NCI-H524 (cell line): ENCODE measurements around the gene HJURP.

Experiments
- DNase-seq, 2 experiments: peaks; one replicate each; lab custom pipeline; 2025; lab: John Stamatoyannopoulos, UW

The HJURP gene

DNA sequence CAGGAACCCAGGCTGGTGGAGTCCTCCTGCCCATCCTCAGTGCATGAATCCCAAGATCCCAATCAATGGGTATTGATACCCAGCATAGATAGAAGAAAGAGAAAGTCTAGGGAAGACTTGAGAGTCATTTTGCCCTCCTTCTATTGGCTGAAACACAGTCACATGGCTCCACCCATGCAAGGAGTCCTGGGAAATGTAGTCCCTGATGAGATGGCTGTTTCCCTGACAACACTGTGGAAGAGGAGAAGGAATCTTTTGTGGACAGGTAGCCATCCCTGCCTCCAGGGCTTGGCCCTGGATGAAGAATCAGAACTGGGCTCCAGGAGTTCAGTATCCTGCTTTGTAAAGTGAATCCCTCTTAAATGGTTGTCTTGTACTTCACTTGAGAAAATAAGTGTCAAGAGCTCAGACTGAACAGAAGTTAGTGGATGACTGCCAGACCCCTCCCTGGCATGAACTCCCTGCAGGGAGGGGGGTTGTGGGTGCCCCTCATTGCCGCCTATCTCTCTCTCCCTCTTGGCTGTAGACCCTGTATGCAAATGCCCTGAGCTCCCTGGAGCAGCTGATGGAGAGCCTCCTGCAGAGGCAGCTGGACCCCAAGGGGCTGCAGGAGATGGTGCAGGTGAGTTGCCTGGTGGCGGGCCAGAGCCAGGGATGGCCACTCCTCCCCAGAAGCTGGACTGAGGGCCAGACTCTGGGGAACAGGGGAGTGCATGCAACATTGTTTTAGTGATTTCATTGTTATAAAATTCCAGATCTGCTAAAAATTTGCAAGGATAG, 40.1 kb downstream of the HJURP start:
- peak in 1 of 2 experiments; percentile 34 for DNase-seq

DNA sequence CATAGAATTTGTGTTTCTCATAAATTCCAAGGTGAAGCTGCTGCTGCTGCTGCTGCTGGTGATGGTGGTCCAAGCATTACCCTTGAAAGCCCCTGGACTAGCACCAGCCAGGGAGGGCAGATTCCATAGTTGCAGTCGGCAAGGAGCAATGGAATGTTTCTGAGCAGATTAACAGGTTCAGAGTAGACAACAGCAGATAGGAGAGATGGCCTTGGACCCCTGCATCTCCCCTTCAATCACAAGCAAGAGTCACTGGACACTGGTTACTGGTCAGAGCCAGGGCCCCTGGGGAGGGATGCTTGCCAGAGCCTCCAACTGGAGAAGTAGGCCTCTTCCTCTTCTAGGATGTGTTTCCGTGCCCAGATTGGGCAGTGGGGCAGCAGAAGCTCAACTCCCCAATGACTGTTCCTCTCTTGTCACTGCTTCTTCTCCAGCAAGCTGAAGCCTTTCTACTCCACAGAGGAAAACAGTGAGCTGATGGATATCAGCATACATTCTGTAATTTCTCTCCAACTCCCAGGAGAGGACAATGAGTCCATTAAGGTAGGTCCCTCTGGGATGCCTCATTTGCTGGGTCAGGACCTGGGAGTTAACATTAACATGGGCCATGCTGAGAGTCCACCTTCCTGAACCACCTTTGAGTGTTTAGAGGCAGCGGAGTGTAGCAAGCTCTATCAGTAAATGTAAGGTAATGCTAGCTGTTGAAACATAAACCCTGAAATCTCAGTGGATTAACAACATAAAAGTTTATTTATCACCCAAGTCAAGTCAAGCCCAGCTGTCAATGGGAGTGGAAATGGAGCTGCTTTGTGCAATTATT, 40.9 kb downstream of the HJURP start:
- no peak for DNase-seq

DNA sequence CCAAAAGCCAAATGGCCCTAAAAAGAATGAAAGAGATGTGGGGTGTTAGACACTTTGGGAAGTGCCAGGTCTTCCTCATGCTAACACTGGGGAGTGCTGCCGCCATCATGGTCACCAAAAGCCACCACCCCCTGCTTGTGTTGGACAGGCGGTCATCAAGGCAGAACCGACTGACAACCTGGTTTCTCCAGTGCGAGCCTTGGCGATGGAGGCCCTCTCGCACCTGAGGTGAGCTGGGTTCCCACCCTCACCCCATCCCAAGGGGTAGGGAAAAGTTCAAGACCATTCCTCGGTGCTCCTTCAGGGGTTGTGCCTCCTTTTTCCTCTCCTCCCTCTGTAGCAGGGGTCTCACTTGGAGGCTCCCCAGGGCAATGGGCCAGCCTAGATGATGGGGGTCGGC, 42.6 kb downstream of the HJURP start:
- no peak for DNase-seq

DNA sequence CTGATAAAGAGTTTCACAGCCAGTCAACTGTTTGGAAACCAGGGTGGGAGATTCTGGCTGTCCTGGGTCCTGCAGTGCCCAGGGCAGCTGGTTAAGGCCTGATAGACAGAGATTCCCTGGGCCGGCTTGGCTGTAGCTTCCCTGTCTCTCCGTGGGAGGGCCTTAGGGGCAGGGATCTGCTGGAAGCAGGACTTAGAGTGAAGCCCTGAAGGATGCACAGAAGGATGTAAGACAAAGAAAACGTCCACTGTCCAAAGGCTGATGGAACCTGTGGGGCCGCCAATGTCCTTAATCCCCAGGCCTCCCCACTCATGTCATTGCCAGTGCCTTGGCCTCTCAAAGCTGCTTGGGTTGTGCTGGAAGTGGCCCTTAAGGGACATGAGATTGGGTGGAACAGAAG, 43.2 kb downstream of the HJURP start:
- DNase-seq, result no peak

DNA sequence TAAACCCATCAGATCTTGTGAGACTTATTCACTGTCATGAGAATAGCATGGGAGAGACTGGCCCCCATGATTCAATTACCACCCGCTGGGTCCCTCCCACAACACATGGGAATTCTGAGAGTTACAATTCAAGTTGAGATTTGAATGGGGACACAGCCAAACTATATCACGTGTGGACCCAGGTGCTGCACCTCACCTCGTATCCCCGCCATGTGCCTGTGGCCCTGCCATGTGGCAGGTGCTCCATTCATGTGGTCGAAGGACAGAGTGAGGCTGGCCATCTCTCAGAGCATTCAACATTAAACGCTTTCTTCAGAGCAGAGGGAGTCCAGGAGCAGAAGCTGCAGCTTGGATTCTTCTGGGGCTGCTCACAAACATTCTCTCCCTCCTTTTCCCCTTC, 44.0 kb downstream of the HJURP start:
- DNase-seq, result no peak

DNA sequence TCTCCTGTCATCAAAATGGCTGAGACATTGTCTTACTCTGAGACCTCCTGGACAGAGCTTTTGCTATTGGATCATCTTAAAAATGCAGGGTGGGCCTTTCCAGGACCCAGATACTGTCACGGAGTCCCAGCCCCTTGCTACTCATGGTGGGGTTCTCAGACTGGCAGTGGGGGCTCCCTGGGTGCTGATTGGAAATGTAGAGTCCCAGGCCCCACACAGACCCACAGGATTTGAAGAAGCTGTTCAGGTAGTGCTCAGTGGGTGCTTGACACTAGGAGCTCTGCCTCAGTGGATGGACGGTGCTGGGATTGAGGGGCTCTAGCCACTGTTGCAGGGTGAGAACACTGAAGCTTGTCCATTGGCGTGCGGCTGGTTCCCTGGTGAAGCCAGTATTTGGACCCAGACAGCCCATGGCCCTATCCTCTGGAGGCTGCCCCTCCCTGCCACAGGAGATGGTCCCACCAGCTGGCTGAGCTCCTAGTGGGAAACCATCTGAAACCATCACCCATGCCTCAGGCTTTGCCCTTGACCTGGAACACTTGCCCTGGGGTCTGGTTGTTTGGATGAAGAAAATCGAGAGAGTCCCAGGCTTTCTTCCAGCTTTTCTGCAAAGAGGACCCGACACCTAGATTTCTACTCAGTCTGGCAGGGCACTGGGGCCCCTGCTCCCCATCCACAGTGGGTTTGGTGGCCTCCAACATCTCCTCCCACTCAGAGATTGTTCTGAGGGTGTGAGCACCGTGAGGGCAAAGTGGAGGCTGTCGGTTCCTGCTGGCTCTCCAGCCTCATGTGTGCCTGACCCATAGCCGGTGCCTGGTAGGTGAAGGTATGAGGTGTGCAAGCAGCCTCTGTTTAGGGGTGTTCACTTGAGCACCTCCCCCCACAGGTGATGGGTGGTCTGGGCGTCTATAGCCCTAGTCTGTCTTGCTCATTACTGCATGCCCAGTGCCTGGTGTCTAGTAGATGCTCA, 46.1 kb downstream of the HJURP start:
- no peak for DNase-seq

DNA sequence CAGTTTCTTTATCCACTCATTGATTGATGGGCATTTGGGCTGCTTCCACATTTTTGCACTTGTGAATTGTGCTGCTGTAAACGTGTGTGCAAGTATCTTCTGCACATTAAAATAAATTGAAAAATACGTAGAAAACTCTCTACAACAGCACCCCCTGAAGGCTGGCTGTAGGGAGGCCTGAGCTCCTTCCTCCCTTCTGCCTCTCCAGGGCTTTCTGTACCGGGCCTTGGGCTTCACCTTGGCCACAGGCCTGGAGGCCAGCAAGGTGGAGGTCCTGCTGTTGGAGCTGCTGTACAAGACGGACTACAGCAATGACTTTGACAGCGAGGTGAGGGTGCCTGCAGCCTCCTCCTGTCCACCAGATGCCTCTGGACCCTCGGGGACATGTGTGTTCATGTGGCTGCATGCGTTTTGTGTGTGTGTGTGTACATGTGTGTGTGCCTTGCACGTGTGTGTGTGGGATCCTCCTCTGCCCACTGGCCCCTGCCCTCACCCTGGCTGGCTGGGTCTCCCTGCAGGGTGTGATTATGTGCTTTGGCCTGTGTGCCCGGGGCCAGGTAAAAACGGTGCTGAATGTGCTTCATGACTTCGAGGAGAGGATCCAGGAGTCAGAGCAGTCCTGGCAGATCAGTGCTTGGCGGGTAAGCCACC, 47.0 kb downstream of the HJURP start:
- no peak for DNase-seq

DNA sequence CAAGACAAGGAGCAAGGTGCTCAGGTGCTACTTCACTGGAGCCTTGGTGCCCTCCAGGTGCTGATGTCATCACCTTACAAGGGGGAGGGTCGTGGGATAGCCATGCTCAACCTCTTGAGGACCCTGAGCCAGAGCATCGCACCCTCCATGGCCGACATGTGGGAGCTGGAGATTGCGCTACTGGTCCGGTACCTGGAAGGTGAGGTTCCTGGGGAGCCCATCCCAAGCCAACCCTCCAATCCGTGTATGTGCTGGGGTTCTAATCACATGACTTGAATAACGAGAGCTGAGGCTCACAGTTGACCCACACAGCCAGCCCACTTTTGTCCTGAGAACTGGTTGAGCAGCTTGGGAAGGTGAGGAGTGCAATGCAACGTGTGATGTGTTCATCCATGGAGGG, 50.3 kb downstream of the HJURP start:
- no peak for DNase-seq

DNA sequence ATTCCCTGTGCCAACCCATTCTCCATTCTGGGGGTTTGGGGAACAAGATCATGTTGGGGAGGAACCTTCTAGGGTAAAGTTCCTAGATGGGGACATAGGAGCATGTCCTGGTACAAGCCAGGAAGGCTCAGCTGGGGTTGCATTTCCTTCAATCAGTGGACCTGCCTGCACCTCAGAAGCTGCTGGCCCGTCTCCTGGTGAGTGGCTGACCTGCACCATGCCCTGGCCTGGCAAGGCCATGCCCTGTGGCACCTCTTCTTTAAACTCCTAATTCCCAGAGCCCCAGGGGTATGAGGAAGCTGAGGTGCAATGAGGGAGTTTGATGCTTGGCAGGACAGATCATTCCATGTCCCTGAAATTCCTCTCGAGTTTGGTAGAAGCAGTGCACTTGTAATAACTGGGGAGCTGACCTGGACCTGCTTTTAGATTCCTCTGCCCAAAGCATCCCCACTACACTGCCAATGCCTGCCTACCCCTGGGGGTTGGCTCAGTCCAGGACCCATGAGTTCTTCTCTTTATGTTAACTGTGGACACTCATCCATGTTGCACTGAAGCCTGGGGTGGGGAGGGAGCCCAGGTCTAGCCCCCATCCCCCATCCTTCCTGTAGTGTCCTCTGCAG, 50.9 kb downstream of the HJURP start:
- DNase-seq, result no peak

DNA sequence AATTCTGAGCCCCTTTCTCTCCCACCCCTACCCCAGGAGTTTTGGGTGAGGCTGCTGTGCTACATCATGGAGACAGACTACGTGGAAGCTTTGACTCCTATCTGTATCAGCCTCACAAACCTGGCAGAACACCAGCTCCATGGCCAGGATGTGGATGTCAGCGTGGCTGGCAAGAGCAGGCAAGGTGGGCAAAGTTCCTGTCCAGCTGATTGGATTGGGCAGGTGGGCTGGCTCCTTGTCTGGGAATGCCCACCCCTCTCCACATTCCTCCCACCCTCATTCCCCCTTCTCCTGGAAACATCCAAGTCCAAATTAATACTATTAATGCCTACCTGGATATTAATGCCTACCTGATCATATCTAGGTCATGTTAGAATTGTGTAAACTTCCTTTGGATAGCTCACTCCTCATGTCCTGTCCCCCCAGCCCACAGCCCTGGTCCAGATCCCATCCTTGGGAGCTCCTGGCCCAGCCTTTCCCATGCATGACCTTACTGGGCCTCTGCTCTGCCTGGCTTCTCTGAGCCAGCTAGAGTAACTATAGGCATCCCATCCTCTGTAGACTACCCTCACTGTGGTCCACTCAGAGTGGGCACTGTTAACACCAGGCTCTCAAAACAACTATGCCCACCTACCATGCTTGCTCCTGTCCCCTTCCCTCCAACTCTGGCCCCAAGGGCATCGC, 52.1 kb downstream of the HJURP start:
- DNase-seq, result no peak

DNA sequence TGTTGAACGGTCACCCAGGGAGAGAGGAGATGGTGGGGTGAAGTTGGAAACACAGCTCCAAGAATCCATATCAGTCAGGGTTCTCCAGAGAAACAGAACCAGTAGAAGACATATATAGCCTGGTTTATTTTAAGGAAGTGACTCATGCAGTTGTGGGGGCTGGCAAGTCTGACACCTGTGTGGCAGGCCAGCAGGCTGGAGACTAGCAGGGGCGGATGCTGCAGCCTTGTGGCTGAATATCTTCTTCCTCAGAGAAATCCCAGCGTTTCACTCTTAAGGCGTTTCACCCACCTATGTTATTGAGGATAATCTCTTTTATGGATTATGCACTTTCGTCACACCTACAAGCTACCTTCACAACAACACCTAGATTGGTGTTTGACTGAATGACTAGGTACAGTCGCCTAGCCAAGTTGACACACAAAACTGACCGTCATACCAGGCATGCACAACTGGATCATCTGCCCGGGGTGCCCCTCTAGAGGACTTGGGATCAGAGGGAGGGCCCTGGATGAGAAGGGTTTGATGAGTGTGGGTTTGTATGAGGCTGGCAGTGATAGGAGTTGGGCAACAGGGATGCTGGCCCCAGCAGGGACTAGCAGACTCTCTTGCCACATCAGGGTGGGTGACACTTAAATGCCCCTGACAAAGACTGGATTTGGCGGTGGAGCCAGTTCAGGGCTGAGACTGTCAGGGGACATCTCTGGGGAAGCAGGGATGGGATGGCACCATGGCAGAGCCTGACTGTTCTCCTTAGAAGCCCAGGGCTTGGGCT, 52.8 kb downstream of the HJURP start:
- DNase-seq, result no peak

DNA sequence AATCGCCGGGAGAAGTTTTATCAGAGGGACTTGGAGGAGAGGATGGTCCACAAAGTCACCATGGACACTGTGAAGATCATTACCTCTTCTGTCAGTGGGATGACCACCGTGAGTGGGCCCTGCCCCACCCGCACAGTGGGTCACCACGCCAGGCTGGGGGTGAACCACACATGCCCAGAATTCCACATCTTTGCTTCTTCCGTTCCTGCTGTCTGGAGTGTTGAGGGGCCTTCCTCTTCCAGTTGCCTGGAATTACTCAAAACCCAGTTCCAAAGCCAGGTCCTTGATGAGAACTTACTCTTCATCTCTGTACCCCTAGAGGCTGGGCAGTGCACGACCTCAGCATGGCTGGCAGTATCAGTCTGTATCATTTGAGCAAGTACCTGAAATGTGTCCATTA, 54.1 kb downstream of the HJURP start:
- DNase-seq, result no peak

DNA sequence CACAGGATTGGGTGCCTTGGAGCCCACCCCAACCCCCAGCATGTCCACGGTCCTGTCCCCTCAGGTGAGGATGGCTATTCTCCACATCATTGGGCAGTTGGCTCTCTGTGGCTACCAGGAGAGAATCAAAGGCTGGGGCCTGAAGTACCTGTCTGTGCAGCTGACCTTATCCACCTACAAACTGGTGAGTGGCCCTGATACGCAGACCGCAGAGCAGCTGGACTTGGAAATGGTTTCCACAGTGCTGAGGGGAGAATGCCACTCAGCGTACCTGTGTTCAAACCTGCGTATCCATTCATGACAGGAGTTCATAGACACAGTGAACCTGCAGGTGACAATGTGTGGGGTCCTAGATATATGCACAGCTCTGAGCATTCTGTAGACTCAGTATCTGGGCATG, 54.6 kb downstream of the HJURP start:
- DNase-seq, result no peak

DNA sequence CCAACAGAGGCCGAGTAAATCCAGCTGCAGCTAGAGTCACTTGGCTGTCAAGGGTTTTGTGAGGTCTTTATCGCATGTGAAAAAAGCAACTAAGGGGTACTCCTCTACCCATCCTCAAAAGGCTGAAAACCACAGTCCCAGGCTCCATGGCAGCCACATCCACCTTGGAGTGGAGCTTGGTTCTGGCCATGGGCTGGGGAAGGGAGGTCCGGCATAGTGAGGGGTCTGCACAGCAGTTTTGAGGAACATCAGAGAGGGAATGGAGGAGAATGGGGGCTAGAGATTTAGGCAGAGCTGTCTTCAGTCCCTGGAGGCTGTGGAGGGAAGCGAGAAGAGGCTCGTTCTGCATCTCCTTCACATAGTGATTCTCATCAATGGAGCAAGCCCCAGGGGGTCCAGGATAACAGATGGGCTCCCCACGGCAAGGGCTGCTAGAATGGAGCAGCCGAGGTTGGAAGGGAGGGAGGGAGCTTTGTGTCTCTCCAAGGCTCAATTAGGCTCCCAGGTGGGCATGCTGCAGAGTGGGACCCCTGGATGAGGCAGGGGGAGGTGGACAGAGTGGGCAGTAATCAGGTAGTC, 55.2 kb downstream of the HJURP start:
- DNase-seq, result peak; percentile 31 to 61

DNA sequence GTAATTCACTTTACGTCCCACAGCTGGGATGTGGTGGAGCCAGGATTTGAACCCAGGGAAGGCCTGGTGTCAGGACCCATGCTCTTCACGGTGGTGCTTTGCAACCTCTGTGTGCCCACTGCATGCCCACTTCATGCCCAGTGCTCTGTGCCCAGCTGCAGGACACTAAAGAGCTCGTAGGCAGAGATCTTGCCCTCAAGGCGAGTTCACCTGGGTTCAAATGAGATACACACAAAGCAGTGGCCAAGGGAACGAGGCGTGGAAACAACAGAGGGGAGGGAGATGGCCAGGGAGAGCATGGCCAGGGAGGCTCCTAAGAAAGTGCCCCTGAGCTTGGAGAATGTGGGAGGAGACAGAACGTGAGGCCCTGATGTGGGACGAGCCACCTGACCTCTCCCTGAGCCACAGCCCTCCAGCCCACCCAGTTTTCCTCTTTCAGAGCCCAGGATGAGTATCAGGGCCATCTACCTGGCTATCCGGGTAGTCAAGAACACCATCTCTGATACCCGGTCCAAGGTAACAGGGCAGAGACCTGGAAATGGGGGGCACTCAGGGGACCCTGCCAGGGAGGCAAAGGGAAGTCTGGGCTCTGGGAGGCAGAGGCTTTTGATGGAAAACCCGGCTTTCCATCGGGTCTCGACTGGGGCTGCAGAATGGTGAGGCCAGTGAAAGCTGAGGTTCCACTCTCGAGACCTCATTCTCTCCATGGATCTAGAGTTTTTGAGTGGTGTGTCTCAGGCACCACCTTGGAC, 55.8 kb downstream of the HJURP start:
- DNase-seq, result no peak

DNA sequence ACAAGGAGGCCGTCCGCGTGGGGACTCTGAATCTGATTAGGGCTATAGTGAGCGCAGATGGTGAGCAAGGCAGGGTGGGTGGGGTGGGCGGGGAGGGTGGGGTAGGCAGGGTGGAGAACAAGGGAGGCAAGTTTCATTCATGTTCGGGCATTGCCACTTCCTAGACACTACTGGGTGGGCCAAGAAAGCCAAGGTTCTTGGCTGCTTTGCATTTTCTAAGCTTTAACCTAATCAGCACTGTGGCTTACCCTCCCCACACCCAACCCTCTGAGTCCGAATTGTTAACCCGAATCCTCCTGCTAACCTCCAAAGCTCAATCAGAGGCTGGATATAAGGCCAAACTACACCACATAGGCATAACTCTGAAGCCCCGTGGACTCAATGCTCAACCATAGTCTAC, 58.1 kb downstream of the HJURP start:
- peak in 1 of 2 experiments; percentile 24 for DNase-seq

DNA sequence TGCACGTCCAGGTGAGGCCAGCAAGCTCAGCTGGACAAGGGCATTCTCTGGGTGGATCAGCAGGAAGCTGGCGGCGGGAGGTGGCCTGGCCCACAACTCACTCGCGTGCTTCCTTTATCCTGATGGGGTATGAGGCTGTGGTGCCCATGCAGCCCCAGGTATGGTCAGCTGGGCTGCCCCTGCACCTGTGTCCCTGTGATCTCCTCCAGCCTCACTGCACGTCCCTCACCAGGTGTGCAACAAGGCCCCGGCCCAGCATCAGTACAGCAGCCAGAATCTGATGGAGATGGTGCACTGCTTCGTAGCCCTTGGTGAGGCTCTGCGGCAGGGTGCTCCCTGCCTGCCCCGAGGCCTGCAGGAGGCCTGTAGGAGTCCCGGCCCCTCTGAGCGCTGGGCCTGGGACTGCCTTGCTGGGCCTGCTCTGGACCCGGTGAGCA, 58.6 kb downstream of the HJURP start:
- no peak for DNase-seq

DNA sequence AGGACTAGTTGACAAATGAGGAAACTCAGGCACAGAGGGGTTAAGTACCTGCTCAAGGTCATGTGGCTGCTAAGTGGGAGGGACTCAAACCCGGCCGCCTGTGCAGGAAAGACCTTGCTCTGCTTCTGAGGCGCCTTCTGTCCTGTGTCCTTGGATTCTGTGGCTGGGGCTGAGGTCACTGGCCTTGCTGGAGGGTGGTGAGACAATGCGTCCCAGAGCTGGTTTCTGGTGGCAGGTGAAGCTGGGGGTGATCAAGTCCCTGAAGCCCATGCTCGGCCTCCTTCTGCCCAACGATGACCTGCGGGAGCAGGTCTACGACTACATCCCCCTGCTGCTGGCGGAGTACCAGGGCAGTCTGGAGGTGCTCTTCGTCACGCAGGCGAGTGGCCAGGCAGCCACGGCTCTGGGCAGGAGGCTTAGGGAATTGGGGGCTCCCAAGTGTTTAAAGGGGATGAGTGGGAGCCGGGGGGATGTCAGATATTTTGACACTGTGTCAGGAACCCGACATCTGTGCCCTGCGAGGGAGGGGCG, 60.1 kb downstream of the HJURP start:
- DNase-seq, result no peak
